Ascending aorta (tissue), 2 donors: ENCODE data around the gene FMN1. TPM values are rescaled to one million over a fixed set of nuclear protein-coding genes. Genes with fewer than 3 reads are reported as not detected.

Experiments
- DNase-seq, 2 donors: peaks; one replicate each; pipeline ENCODE4 v3.0.0-alpha.2; 2019; ENCODE audit warnings: low spot score in 2 of 2
- H3K27ac ChIP-seq, 2 donors: fragments of 200-600 bp; sonication (generic); one replicate each; pipeline ENCODE4 v1.5.1; 2016 to 2017; ENCODE audit warnings: mild to moderate bottlenecking in 1 of 2
- H3K27me3 ChIP-seq: fragments of 200-600 bp; sonication (generic); one replicate; pipeline ENCODE4 v1.5.1; 2017
- H3K36me3 ChIP-seq, 2 donors: fragments of 200-600 bp; sonication (generic); one replicate each; pipeline ENCODE4 v1.5.1; 2016
- H3K4me1 ChIP-seq, 2 donors: fragments of 200-600 bp; sonication (generic); one replicate each; pipeline ENCODE4 v1.5.1; 2016 to 2017; ENCODE audit warnings: mild to moderate bottlenecking in 1 of 2
- H3K4me3 ChIP-seq, 2 donors: fragments of 200-600 bp; sonication (generic); one replicate each; pipeline ENCODE4 v1.5.1; 2016 to 2017; ENCODE audit warnings: mild to moderate bottlenecking in 1 of 2
- H3K9me3 ChIP-seq, 2 donors: fragments of 200-600 bp; sonication (generic); one replicate each; pipeline ENCODE4 v1.5.1; 2016
- CTCF ChIP-seq, 3 experiments: fragments of 200-600 bp in 2 of 3; fragments of 450-650 bp in 1 of 3; sonication (generic) in 2 of 3; IDR thresholded peaks; one replicate each; pipeline ENCODE4 v1.5.1; 2016 to 2019; ENCODE audit warnings: antibody characterized with exemption in 3 of 3, mild to moderate bottlenecking in 1 of 3, moderate library complexity in 1 of 3
- intact Hi-C: fragments of 100-400 bp; cut with DNase I; formaldehyde crosslinking; loops from one replicate; pipeline ENCODE4 v1.15.1; 2023
- total RNA-seq: library from RNA; depleted of rRNA; stranded (reverse); fragments of >200 nt; gene quantifications from one replicate; pipeline ENCODE4 v1.1.0, GENCODE V29; 2016

FMN1 gene
- total RNA-seq, 1 donor from 2014 or later: 4.3 TPM

DNA sequence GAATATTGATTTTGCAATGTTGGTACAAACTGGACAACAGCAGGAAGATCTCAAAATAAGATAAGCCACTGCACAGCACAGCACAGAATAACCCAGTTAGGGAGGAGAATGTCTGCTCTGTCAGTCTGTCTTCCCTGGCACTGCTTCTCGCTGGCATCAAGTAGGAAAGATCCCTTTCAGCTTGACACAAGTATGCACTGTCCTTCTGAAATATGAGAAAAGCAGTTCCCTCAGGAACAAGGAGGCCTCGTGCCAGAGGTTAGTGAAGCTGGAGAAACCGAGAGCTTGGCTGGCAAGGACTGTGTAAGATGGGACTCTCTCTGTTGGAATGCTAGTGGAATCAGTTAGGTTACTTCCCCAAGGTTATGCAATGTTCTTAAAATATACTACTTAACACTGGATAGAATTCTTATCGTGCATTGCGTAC is 59.1 kb downstream of the FMN1 start:
- intact Hi-C loops: no loop called here
- H3K27ac ChIP-seq: no peak overlapping the region

DNA sequence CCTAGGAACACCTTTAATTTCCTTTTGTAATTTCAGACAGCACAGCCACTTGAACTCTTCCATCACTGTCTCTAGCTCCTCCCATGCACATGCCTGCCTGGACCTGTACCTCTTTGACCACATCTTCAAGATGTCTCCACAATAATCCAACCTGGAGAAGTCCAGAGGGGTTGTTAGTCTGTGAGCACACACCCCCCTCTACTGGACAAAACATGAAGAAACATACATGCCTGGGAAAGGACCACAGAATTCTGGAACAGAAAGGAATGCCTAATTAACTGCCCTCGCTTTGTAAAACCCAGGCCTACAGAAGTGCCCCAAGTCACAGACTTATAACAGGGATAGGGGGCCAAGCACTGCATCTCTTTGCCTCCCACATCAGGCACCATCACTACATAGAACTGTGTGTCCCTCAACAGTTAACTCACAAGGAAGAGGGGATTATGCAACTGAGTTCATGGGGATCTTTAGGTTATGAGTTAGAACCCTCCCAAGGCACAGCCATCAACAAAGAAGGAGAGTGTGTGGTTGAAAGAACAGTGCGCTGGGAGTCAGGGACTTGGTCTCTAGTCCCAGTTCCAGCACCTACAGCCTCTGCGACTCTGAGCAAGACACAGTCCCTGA is 61.7 kb downstream of the FMN1 start:
- DNase-seq: no peak
- no peaks in the 10 kb centered on the region for H3K36me3 ChIP-seq
- no peaks in the 10 kb centered on the region for H3K27me3 ChIP-seq
- peak; percentile 33 to 60 (median 37) for TF ChIP-seq CTCF (IDR thresholded peaks at IDR 0.05)
- no peak overlapping the region for H3K27ac ChIP-seq
- no peak overlapping the region for H3K4me3 ChIP-seq
- H3K9me3 ChIP-seq: no peaks in the 10 kb centered on the region
- intact Hi-C loops: loop anchor here (2.0 to 5.0 kb wide), 3 partner anchors 46 to 471 kb away; no protein-coding TSS in a partner anchor
- no peaks in the 10 kb centered on the region for H3K4me1 ChIP-seq

More for the DNA sequence above, 59.1 kb downstream of the FMN1 start:
- Histone ChIP-seq H3K4me1 (no peaks in the 10 kb centered on the region), H3K4me3 (no peak overlapping the region), H3K9me3 (no peaks in the 10 kb centered on the region), H3K36me3 (no peaks in the 10 kb centered on the region), H3K27me3 (no peaks in the 10 kb centered on the region)
- no peak for TF ChIP-seq CTCF (IDR thresholded peaks at IDR 0.05)
- DNase-seq: no peak

DNA sequence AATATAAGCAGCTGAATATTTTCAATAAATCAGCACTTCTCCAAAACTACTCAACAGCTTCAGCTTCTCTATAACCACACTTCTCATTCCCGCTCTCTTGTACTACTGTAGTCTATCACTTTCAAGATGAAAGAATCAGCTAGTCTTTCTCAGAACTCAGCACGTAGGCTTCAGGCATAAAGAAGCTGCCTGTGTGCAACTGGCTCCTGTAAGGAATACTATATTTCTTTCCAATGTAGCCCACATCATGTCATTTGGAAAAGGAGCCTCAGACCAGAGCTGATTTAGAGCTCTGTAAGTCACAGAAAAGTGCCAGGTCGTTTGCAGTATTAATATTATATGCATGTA is 62.3 kb downstream of the FMN1 start:
- no peak for TF ChIP-seq CTCF (IDR thresholded peaks at IDR 0.05)
- no peak for DNase-seq
- Histone ChIP-seq H3K27ac (no peak overlapping the region), H3K4me1 (no peaks in the 10 kb centered on the region), H3K9me3 (no peaks in the 10 kb centered on the region), H3K27me3 (no peaks in the 10 kb centered on the region), H3K36me3 (no peaks in the 10 kb centered on the region), H3K4me3 (no peak overlapping the region)
- intact Hi-C loops: loop anchor here (2.0 to 5.0 kb wide), 3 partner anchors 45 to 470 kb away; no protein-coding TSS in a partner anchor

- Histone ChIP-seq H3K27ac (no peak overlapping the region), H3K4me3 (no peak overlapping the region), H3K9me3 (no peaks in the 10 kb centered on the region), H3K36me3 (no peaks in the 10 kb centered on the region), H3K4me1 (peaks cover 0 to 1% of the 10 kb centered on the region in 2 donors), H3K27me3 (no peaks in the 10 kb centered on the region)
- intact Hi-C loops: loop anchor here (2.0 to 5.0 kb wide), 3 partner anchors 45 to 469 kb away; no protein-coding TSS in a partner anchor
- TF ChIP-seq CTCF (IDR thresholded peaks at IDR 0.05): no peak
- no peak for DNase-seq
These were observed 62.8 kb downstream of the FMN1 start for GRCh38 chr15:33131552-33132232.

DNA sequence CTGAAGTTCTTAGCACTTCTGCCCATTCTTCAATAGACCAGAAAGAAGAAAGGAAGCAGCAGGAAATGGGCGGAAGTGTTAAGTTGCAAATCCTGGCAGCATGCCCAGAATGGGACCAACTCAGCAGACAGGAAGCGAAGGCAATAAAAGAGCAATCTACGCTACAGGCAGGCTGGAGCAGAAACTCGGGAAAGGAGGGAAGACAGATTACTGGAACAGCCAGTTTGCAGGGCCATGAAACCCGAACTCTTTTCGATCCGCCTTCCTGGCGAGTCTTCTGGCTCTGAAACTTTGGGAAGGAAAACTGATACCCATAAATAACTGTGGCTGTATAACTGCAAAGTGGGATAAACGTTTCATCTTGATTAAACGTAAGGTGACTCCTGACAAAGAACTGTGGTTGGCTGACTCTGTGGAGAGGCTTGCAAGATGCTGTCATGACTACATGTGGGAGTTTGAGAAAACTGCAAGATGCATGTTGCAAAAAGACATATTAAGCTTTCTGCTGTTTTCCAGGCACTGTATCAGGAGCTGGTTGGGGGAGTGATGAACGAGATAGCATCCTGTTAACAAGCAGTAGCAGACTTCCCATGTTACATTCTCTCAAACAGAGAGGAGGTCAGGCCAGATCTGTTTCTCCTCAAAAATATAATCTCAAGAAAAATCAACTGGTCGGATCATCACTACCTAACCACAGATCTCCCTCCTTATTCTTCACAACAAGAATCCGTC is 67.8 kb downstream of the FMN1 start:
- DNase-seq: no peak
- no peaks in the 10 kb centered on the region for H3K27me3 ChIP-seq
- no peaks in the 10 kb centered on the region for H3K36me3 ChIP-seq
- TF ChIP-seq CTCF (IDR thresholded peaks at IDR 0.05): no peak
- intact Hi-C loops: no loop called here
- H3K4me3 ChIP-seq: peak overlapping the region in 1 of 2 donors; percentile 10
- no peaks in the 10 kb centered on the region for H3K9me3 ChIP-seq
- H3K4me1 ChIP-seq: peaks cover 0 to 2% of the 10 kb centered on the region in 2 donors
- H3K27ac ChIP-seq: no peak overlapping the region
